SW 1271 (cell line): Measurements from ENCODE around the gene TEX22.

Experiments used
- DNase-seq, 2 experiments: peaks; one replicate each; lab custom pipeline; 2025; lab: John Stamatoyannopoulos, UW

Gene TEX22

DNA sequence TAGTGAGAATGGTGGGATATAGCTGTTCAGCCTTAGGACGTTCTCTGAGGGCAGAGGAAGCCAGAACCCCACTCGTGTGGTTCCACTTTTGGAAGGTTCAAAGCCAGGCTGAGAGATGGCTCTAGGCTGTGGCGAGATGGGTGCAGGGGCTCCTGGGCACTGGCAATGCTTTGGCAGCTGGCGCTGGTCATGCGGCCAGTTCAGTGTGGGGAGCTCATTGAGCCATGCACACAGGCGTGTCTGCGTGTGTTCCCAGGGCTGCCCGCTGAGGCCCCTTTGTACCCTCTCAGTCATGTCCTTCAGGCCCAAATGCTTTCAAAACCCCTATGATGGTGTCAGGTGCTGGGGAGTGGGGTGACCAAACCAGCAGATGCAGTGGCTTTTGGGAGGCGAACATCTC is 1.7 kb downstream of the TEX22 start:
- no peak for DNase-seq

DNA sequence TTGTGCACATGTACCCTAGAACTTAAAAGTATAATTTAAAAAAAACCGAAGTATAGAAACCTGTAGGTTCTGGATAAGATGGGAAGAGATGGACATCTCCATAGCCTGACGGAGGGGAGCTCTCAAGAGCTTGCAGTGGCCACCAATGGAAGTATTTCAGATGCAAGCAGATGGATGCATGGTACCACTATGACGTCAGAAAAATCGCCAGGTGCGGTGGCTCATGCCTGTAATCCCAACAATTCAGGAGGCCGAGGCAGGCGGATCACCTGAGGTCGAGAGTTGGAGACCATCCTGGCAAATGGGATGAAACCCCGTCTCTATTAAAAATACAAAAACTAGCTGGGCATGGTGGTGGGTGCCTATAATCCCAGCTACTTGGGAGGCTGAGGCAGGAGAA is 3.4 kb downstream of the TEX22 start:
- no peak for DNase-seq

DNA sequence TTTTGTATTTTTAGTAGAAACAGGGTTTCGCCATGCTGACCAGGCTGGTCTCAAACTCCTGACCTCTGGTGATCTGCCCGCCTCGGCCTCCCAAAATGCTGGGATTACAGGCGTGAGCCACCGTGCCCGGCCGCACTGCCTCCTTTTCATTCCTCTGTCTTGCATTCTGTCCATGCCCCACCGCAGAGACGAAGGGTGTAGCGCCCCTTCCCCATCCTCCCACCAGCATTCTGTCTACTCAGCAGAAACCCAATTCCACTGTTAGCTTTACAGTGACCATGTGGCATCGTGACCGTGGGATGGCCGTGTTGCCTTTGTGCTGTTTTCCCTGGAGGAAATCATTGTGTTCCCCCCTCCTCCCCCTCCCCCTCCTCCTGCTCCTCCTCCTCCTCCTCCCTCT is 10.3 kb downstream of the TEX22 start:
- no peak for DNase-seq

DNA sequence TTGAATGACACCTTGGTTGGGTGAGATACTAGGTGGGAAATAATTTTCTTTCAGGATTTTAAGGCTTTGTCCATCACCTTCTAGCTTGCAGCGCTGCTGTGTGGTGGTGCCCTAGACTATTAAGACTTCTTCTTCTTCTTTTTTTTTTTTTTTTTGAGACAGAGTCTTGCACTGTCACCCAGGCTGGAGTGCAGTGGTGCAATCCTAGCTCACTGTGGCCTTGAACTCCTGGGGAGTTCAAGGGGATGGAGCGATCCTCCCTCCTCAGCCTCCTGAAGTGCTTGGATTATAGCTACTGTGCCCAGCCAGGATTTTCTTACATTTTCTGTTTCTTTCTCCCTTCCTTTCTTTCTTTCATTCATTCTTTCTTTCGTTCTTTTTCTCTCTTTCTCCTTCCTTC is 11.0 kb downstream of the TEX22 start:
- DNase-seq: no peak

DNA sequence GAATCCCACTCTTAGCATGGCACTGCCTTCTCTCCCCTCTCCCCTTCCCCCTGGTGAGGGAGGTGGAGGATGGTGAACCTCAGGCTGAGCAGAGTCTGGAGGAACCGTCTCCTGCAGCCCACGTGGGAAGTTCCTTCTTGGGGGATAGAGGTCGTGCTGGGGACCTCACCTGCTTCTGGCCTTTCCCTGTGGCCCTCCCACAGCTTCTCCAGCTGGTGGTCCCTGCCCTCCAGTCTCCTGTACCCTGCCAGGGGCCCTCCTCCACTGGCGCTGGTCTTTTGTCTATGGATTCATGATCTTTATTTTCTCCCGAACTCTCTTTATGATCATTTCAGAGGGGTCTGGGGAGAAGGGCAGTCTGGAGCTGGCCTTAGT is 12.3 kb downstream of the TEX22 start:
- no peak for DNase-seq

DNA sequence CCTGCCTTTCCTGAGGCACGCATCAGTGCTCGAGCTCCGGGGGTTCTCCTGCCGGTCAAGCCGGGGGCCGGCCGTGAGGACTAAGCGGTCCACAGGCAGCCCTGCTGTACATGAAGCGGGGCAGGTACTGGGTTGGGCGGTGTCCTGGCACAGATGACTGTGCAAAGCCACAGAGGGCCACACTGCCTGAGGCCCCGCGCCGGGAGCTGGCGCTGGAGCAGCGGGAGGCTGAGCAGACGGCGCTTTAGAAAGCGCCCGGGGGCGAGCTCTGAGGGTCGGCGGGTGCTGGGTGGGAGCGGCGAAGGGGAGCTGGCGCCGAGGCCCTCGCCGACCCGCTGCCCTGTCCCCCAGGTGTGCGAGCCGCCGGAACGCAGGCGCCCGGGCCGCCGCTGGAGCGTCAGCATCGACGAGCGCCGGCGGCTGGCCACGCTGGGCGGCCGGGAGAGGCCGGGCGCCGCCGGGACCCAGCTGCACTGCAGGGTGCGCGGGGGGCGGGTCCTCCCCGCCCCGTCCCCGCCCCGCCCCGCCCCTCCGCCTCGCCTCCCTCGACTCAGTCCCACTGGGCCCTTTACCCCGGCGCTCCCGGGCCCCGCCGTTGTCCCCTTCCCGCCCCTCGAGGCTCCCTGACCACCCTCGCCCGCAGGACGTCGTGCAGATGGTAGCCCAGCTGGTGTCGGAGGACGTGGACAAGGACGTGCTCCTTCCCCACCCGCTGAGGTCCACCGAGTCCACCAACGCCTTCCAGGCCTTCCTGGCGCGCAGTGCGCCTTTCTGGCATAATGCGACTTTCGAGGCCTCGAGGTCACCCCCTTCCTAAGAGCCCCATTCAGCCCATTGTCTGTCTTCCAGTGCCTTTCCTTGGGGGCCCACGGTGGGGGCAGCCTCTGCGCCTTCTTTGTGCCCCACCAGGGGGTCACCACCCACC is 12.9 kb downstream of the TEX22 start:
- DNase-seq: no peak

DNA sequence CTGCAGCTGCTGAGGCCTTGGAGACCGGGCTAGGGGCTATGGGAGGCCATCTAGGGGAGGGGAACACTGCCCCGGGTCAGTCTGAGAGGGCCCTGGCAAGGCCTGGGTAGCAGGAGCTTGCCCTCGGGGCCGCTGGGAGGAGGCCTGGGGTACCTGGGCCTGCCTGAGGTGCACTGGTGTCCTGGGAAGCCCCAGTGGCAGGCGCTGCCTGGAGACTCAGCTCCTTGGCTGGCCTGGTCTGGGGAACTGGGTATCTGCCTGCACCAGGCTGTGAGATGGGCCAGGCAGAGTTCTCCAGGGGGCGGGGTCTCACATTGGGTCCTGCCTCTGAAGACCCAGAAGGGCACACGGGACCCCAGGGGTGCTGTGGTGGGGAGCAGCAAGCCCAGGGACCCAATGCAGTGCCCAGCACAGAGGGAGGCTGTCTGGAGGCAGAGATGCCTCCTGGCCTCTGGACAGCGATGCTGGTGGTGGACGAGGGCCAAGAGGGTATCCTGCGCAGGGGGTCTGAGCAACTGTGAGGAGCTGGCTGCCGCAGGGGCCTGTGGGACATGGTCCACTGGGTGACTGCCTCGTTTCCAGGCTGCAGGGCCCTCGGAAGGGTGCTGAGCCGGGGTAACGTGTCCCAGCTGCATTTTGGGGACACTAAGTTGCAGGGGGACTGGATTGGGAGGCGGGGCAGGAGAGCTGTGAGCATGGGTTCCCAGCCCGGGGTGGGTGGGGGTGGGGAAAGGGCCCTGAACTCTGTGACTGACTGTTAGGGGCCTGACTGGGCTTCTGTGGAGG is 13.8 kb downstream of the TEX22 start:
- DNase-seq: no peak

DNA sequence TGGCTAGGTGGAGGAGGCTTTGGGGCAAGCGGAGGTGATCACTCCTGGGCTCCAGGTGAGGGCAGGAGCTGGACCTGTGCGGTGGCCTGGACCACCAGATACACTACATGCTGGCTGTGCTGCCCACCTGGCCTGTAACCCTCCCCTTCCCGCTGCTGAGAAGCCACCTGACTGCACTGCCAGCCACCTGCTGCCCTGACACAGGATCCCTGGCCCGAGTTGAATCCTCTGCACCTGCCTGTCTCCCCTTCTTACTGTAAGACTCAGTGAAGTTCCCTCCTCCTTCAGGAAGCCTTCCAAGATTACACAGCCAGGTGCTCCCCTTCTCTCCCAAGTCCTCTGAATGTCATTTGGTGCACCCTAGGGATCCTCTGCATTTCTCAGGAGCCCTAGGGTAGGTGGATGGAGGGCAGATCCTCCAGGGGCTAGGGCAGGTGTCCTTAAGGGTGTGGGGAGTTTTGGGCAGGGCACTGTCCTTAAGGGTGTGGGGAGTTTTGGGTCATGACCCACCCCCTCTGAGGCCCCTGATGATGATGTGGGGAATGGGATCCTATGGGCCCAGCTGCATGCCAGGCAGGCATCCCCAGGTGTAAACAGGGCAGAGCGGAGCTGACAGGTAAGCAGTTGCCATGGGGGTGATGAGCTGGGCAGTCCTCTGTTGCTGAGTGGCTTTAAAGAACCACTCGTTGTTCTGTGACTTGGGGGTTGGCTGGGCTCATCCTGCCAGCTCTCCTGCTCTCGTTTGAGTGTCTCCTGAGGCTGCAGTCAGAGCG is 14.6 kb downstream of the TEX22 start:
- no peak for DNase-seq

DNA sequence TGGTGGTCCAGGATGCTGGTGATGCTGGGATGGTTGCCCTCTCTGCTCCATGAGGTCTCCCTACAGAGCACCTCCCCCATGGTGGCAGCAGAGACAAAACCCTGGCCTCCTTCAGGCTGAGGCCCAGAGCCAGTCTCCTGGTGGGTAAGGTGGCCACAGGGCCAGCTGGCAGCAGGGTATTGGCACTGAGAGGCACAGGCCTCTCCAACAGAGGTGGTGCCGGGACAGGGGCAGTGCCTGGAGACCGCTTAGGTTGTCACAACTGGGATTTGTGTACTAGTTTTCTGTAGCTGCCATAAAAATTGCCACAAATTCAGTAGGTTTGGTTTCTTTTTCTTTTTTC is 15.2 kb downstream of the TEX22 start:
- DNase-seq: no peak

DNA sequence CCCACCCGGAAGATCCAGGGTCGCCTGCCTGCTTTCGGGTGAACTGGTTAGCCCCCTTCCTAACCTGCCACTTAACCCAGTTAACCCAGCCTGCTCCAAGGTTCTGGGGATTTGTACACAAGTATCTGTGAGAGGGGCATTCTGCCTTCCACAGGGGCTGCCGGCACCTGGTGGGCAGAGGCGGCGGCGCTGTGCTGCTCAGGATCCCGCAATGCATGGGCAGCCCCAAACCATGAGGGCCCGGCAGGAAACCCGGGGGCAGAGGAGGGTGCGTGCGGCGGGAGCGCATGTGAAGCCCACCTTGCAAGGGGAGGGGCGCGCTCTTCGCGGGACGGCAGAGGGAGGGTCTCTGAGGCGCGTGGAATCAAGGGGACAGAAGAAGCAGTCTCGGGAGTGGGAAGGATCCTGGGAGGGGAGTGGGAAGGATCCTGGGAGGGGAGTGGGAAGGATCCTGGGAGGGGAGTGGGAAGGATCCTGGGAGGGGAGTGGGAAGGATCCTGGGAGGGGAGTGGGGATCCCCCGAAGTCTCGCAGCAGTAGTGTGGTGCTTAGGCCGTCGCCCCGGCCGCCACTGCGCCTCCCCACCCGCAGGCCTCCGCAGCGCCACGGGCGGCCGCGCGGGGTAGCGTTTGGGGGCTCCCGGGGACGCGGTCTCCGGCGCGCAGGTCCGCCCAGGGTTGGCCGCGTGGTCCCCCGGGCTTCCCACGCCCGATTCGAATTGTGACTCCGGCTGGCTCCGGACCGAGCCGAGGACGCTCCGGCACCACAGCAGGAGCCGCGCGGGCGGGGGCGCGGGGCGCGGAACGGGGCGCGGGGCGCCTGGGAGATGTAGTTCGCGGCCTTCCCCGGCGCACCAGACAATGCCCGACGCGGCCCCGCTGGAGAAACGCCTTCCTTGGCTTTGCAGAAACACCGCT is 16.4 kb downstream of the TEX22 start:
- DNase-seq: peak in 1 of 2 experiments; percentile 36

DNA sequence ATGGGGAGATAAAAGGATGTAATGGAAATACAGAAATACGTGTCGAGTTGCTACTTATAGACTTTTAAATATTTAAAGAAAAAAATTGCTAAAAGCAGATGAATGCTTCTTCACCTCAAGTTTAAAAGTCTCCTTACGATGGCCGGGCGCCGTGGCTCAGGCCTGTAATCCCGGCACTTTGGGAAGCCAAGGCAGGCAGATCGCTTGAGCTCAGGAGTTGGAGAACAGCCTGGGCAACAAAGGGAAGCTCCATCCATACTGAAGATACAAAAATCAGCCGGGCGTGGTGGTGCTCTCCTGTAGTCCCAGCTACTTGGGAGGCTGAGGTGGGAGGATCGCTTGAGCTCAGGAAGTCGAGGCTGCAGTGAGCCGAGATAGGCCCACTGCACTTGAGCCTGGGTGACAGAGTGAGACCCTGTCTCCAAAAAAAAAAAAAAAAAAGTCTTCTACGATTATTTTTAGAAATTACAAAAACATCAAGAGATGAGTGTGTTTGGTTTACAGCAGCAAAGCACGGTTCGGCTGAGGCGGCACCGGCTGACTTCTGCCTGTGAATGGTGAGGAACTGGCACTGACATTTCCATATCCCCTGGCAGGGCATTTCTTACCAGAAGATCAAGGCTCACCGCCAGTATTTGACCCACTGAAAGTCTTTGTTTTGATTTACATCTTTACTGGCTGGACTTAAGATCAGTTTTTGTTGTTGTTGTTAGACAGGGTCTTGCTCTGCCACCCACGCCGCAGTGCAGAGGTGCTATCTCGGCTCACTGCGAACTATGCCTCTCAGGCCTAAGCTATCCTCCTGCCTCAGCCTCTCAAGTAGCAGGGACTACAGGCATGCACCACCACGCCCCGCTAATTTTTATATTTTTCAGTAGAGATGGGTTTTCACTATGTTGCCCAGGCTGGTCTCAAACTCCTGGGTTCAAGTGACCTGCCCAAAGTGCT is 17.4 kb downstream of the TEX22 start:
- no peak for DNase-seq

DNA sequence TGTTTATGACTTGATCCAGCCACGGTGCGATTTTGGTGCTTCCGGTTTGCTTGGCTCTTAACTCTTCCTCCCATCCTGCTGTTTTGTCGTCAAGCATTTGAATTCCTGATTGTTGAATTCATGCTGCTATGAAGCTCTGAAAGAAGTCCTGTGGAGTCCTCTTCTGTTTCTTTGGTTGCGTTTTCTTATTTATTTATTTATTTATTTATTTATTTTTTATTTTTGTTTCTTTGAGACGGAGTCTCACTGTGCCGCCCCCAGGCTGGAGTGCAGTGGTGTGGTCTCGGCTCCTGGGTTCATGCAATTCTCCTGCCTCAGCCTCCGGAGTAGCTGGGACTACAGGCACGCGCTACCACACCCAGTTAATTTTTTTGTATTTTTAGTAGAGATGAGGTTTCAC is 18.3 kb downstream of the TEX22 start:
- DNase-seq: no peak

DNA sequence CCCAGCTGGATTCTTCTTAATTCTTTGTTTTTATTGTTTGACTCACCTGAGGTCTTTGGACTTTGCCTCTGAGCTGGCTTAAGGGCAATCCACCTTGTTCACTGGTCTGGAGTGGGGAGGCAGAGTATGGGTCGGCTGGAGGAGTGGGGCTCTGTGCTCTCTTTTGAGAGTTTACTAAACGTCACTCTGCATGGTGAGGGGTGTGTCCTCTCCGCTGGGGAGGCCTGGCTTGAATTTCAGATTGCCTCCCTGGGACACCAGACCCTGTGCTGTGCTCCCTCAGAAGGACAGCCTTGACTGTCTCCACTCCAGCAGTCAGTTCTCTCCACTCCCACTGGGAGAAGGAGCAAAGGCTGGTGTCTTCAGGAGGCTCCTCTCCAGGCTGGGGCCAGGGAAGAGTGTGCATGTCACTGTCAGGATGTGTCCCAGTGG is 19.4 kb downstream of the TEX22 start:
- DNase-seq: no peak

DNA sequence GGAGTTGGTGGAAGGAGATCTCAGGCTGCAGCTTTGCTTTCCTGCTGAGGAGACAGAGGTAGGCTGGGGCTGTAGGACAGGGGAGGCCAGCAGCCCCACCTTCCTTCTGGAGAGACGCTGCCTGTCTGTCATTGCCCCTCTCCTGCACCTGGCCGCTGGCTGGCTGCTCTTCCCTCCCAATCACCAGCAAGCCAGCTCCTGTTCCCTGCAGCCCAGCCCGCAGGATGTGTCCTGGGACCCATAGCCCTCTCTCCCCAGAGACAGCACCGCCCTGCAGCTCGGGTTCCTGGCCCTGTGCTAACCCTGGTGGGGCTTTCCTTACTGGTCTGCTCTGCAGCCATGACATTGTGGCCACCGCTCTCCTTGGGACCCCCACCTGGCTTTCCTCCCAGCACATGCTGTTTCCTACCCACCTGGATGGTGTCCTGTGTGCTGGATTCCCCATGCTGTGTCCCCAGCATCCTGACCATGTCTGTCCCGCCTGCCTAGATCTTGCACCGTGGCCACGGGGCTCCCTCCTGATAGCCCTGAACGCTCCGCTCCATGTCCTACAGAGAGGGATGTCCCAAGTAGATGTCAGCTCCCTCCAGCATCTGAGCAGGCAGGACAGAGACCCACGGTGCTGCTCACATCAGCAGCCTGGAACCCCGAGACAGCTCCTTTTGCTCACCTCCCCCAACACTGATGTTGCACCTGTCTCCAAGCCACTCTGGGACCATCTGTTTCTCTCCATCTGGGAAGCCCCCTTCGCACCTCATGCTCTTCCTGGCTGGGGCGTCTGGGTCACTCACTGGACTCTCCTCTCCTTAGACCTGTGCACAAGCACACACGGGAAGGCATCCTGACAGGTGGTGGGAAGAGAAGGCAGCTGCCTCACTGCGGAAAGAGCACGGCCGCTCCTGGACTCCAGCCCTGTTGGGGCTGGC is 20.2 kb downstream of the TEX22 start:
- DNase-seq: no peak

DNA sequence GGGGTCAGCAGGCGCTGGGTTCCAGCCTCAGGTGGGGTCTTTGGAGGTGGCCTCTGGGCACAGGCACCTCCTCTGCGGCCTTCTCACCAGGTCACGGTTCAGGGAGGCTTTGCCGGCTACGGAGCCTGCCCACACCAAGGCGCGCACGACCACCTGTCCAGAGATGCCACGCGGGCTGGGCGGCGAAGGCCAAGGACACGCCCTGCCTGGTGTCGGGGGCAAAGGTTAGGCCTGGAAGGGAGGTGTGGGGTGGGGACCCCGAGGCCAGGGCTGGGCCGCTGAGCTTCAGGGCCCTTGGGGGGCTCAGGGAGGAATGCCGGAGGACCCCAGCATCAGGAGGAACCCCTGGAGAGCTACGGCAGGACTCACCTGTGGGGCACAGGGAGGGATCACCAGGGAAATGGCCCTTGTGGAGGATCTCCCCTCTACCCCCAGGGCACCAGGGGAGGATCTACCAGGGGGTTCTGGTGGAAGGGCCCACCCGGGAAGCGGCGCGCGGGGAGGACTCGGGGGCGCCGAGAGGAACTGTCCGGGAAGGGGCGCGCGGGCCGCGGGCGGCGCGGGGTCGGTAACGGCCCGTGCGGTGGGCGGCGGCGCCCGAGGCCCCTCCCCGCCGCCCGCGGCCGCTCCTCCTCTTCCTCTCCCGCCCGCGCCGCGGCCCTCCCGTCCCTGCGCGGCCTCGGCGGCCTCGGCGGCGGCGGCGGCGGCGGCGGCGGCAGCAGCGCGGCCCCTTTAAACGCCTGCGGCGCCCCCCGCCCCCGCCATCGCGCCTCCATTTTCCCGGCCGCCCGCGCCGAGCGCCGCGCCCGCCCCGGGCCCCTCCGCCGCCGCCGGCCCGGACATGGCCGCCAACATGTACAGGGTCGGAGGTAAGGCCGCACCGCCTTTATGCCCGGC is 21.1 kb downstream of the TEX22 start, which contains the start of gene MTA1:
MTA1 (plus strand) TSS at position 633 of the 897 bp plus-strand sequence; CDS start at position 842, 209 bp downstream.
- peak in 1 of 2 experiments; percentile 9 for DNase-seq

DNA sequence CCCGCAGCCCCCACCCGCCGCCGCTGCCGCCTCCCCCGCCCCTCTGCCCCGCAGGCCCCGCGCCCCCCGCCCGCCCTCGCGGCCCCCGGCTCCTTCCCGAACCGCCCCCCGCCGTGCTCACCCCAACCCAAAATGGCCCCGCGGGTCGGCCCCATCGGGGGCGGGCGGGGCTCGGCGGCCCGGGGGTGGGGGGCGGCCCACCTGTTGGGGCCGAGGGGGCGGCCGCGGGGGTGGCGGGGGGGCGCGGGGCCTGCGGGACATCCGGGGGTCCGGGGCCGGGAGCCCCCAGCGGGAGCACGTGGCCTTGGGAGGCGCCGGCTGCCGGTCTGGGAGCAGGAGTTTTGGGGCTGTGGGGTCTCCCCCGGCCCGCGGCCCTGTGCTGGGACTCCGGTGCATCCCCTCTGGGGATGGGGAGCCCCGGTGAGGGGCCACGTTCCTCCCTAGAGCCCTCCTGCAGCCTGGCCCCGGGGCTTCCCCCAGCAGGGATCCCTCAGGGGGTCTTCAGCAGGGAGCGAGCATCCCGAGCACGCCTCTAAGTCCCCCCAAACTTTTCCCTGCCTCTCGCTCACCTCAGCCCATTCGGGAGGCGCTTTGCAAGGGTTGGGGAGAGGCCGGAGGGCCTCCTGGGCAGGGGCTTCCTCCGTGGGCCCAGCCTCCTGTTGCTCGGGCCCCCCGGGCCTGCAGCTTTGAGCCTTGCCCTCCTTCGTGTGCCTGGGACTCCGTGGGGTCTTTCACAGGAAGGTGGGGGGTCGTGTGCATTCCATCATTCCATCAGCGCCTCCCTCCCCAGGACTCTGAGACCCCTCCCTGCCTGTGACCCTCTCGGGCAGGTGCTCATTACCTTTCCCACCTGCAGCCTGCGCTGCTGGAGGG is 22.0 kb downstream of the TEX22 start:
- no peak for DNase-seq
